K562 (cell line): ENCODE measurements around the gene ARHGAP25. TPM values are rescaled to one million over a fixed set of nuclear protein-coding genes. Genes with fewer than 3 reads are reported as not detected.

Experiments
- AFF1 ChIP-seq, 2 experiments: fragments of 450-650 bp; IDR thresholded peaks; 2 replicates each; pipeline ENCODE4 v1.6.1; 2018; ENCODE audit warnings: mild to moderate bottlenecking in 2 of 2, low read depth in 1 of 2; ENCODE audit not compliant: partially characterized antibody in 2 of 2
- ATF1 ChIP-seq, 2 experiments: fragments of 450-650 bp in 1 of 2; IDR thresholded peaks; 2 replicates each; pipeline ENCODE4 v1.6.1; 2016; ENCODE audit warnings: missing compliant biosample characterization in 1 of 2, missing genetic modification characterization in 1 of 2
- BHLHE40 ChIP-seq: IDR thresholded peaks from 2 replicates; pipeline ENCODE4 v1.6.1; 2011; ENCODE audit warnings: low read length, improper control_type of control experiment
- CC2D1A ChIP-seq: fragments of 450-650 bp; IDR thresholded peaks from 2 replicates; pipeline ENCODE4 v1.6.1; 2017; ENCODE audit warnings: mild to moderate bottlenecking
- CEBPG ChIP-seq, 3 experiments: fragments of 200-800 bp in 1 of 3; sonication (Bioruptor generic) in 1 of 3; sonication (generic) in 1 of 3; formaldehyde crosslinking in 1 of 3; IDR thresholded peaks in 2 of 3; conservative IDR thresholded peaks in 1 of 3; 2 replicates each; pipeline versions ENCODE4 v1.6.1 to v1.8.0; 2016 to 2022; ENCODE audit warnings: missing compliant biosample characterization in 2 of 3, missing genetic modification characterization in 2 of 3, mild to moderate bottlenecking in 1 of 3, missing genetic modification reagents in 1 of 3
- ETV1 ChIP-seq: fragments of 450-650 bp; conservative IDR thresholded peaks from 2 replicates; pipeline ENCODE4 v1.6.1; 2016; ENCODE audit warnings: missing genetic modification characterization, control low read depth, low read depth, missing compliant biosample characterization
- EWSR1 ChIP-seq: fragments of 450-650 bp; IDR thresholded peaks from 2 replicates; pipeline ENCODE4 v1.6.1; 2018; ENCODE audit warnings: borderline replicate concordance, mild to moderate bottlenecking, low read depth, moderate library complexity; ENCODE audit not compliant: partially characterized antibody
- EZH2 ChIP-seq: IDR thresholded peaks from 2 replicates; pipeline ENCODE4 v1.6.1; 2012; ENCODE audit warnings: low read depth, mild to moderate bottlenecking, inconsistent platforms, low read length, borderline replicate concordance
- FOXK2 ChIP-seq, 2 experiments: fragments of 450-650 bp; IDR thresholded peaks in 1 of 2; conservative IDR thresholded peaks in 1 of 2; 2 replicates each; pipeline ENCODE4 v1.6.1; 2016; ENCODE audit warnings: low read depth in 2 of 2, mild to moderate bottlenecking in 1 of 2
- GATA2 ChIP-seq: sonication (generic); formaldehyde crosslinking; IDR thresholded peaks from 2 replicates; pipeline ENCODE4 v1.4.0; 2020; ENCODE audit warnings: mild to moderate bottlenecking, missing genetic modification reagents
- JUND ChIP-seq, 2 experiments: IDR thresholded peaks; 2 replicates in 1 of 2; 3 replicates in 1 of 2; pipeline ENCODE4 v1.6.1; 2011; ENCODE audit warnings: borderline replicate concordance in 2 of 2, low read depth in 2 of 2, low read length in 2 of 2, improper control_type of control experiment in 1 of 2, missing biosample characterization in 1 of 2, missing genetic modification characterization in 1 of 2, missing genetic modification reagents in 1 of 2
- L3MBTL2 ChIP-seq: fragments of 450-650 bp; IDR thresholded peaks from 2 replicates; pipeline ENCODE4 v1.6.1; 2016; ENCODE audit warnings: mild to moderate bottlenecking, moderate library complexity
- NR2C1 ChIP-seq, 2 experiments: fragments of 450-650 bp; IDR thresholded peaks; 2 replicates each; pipeline ENCODE4 v1.6.1; 2017; ENCODE audit warnings: mild to moderate bottlenecking in 2 of 2, antibody characterized with exemption in 1 of 2, inconsistent platforms in 1 of 2, missing compliant biosample characterization in 1 of 2, missing genetic modification characterization in 1 of 2
- POLR2H ChIP-seq: IDR thresholded peaks from 2 replicates; pipeline ENCODE4 v1.6.1; 2016; ENCODE audit warnings: missing genetic modification characterization, low read depth, mild to moderate bottlenecking, control low read depth, missing compliant biosample characterization, moderate library complexity
- RCOR1 ChIP-seq, 2 experiments: IDR thresholded peaks; 2 replicates each; pipeline ENCODE4 v1.6.1; 2012; ENCODE audit warnings: low read depth in 2 of 2, low read length in 2 of 2, borderline replicate concordance in 1 of 2, improper control_type of control experiment in 1 of 2
- SPI1 ChIP-seq: IDR thresholded peaks from 2 replicates; pipeline ENCODE4 v1.6.1; 2011; ENCODE audit warnings: low read depth, low read length, control low read depth, borderline replicate concordance
- TCF7 ChIP-seq: sonication (generic); IDR thresholded peaks from 2 replicates; pipeline ENCODE4 v1.6.1; 2016; ENCODE audit warnings: antibody characterized with exemption, borderline replicate concordance
- TGIF2 ChIP-seq: sonication (generic); formaldehyde crosslinking; IDR thresholded peaks from 2 replicates; pipeline ENCODE4 v1.8.1; 2022; ENCODE audit warnings: mild to moderate bottlenecking, missing genetic modification reagents, moderate library complexity
- ZNF197 ChIP-seq: fragments of 200-800 bp; sonication (Bioruptor generic); IDR thresholded peaks from 2 replicates; pipeline ENCODE4 v1.6.1; 2016; ENCODE audit warnings: low read depth, missing genetic modification characterization, missing compliant biosample characterization
- polyA plus RNA-seq, 8 experiments: library from polyadenylated mRNA; depleted of rRNA in 4 of 8; stranded (reverse) in 5 of 8; unstranded in 3 of 8; fragments of >200 nt; fragmentation: Nextera tagmentation in 2 of 8; fragmentation: Illumina TruSeq in 1 of 8; extraction: Ambion mirVana in 2 of 8; extraction: Trizol in 1 of 8; gene quantifications; 2 replicates each; pipeline versions ENCODE4 v1.2.1 to v1.2.3, GENCODE V29; 2011 to 2014; ENCODE audit warnings: inconsistent platforms in 1 of 8, missing spikeins in 1 of 8
- total RNA-seq, 7 experiments: library from RNA; depleted of rRNA in 6 of 7; stranded (reverse); fragments of >200 nt in 6 of 7; fragmentation: Illumina TruSeq in 2 of 7; extraction: Trizol in 2 of 7; gene quantifications; 2 replicates each; pipeline versions ENCODE4 v1.2.1 to v1.2.3, GENCODE V29; 2011 to 2021; ENCODE audit warnings: low replicate concordance in 1 of 7

ARHGAP25 gene
- total and polyA plus RNA-seq, 9 of the 15 experiments (the other 6 are each of a cell fraction or from before 2014, with no cell fraction given) = 4.9 to 14.8 (median 10.7) TPM

- peak; percentile 68 for TF ChIP-seq SPI1
- TF ChIP-seq CC2D1A = no peak
- no peak for TF ChIP-seq AFF1 (IDR thresholded peaks at IDR 0.05; ENCODE audit: low read depth in 1 of 2, partially characterized antibody in 2 of 2)
- no peak for TF ChIP-seq NR2C1 (IDR thresholded peaks at IDR 0.05)
- peak; percentile 46; the same call in 1 of the 2 replicates for TF ChIP-seq NR2C1 (tag; IDR thresholded peaks at IDR 0.05)
- TF ChIP-seq EWSR1 = no peak
- 0 out of 2 replicates have a peak, but pooled peaks have one; percentile 25 for TF ChIP-seq ZNF197 (CRISPR knock-in tag)
- no peak for TF ChIP-seq CEBPG (CRISPR knock-in tag; IDR thresholded peaks at IDR 0.05)
- TF ChIP-seq CEBPG (tag; conservative IDR thresholded peaks at IDR 0.05 in 1 of 2, IDR thresholded peaks at IDR 0.05 in 1 of 2) = no peak
- TF ChIP-seq ETV1 (tag) = peak; percentile 57; the same call in 1 of the 2 replicates
- no peak for TF ChIP-seq ATF1 (CRISPR knock-in tag; IDR thresholded peaks at IDR 0.05)
- TF ChIP-seq ATF1 (tag; IDR thresholded peaks at IDR 0.05) = peak; percentile 26; the same call in 1 of the 2 replicates
- TF ChIP-seq L3MBTL2 = peak; percentile 52; the same call in 1 of the 2 replicates
- TF ChIP-seq GATA2 (CRISPR knock-in tag) = 0 out of 2 replicates have a peak, but pooled peaks have one; percentile 25
- 0 out of 4 replicates have a peak, but pooled peaks of 1 of the 2 experiments have one; percentile 33 for TF ChIP-seq FOXK2 (conservative IDR thresholded peaks at IDR 0.05 in 1 of 2, IDR thresholded peaks at IDR 0.05 in 1 of 2; ENCODE audit: low read depth in 2 of 2)
- no peak for TF ChIP-seq TGIF2
- TF ChIP-seq RCOR1 (IDR thresholded peaks at IDR 0.05; ENCODE audit: borderline replicate concordance in 1 of 2, low read depth in 2 of 2, low read length in 2 of 2) = peak in 1 of 2 experiments; percentile 29; a peak in 1 of 4 replicates
- 0 out of 2 replicates have a peak, but pooled peaks have one; percentile 15 for TF ChIP-seq POLR2H
- peak; percentile 77; the same call in 1 of the 2 replicates for TF ChIP-seq TCF7
- 0 out of 2 replicates have a peak, but pooled peaks have one; percentile 20 for TF ChIP-seq JUND (IDR thresholded peaks at IDR 0.05; ENCODE audit: borderline replicate concordance, low read depth, low read length)
- TF ChIP-seq JUND (tag; IDR thresholded peaks at IDR 0.05; ENCODE audit: borderline replicate concordance, low read depth, low read length) = no peak
- peak; percentile 45; the same call in 1 of the 2 replicates for TF ChIP-seq BHLHE40
- no peak for TF ChIP-seq EZH2
These were observed 13.0 kb upstream of the ARHGAP25 start (continued) for GRCh38 chr2:68721482-68722101.
